ENCODE results near the gene ZSWIM4. TPM values are rescaled to one million over a fixed set of nuclear protein-coding genes. Genes with fewer than 3 reads are reported as not detected.

The ZSWIM4 gene
- total and polyA plus RNA-seq, 2 of the 13 experiments (the other 11 are each of a cell fraction or from before 2014, with no cell fraction given) = 0.33 to 0.86 TPM

DNA sequence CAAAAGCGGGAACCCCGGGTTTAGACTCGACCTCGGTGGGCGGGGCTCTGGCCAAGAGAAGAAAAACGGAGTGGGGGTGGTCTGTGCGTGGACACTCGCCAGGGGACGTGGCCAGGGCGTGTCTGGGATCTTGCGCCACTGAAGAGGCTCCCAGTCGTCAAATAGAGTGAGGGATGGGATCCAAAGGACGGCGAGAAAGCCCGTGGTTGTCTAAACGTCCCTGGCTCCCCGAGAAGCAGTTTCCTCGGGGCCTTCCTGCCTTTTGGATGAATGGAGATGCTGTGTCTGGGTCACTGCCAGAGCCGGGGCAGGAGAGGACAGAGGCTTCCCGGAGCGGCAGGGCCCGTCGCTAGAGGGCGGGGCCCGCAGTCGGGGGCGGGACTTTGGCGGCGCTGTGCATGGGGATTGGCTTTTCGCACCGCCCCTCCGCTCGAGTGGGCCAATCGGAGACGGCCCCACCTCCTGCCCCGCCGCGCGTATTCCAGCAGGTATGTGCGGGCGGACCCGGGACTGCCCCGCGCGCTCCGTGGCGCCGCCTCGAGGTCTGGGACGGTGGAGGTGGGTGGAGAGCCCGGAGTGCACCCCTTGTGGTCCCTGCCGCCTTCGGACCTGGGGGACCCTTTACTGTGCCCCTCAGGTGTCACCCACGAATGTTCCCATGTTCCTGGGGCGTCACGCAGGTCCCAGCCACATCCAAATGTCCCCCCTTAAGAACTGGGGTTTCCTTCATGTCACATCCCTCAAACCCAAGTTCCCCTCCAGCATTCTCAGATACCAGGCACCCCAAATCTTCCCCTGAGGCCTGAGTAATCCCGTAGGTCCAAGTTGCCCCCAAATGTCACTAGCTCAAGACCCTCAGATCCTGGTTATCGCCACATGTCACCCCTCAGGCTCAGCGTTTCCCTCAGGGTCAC lies 38.3 kb downstream of the ZSWIM4 start (continued):
- TF ChIP-seq, protein P1, sequence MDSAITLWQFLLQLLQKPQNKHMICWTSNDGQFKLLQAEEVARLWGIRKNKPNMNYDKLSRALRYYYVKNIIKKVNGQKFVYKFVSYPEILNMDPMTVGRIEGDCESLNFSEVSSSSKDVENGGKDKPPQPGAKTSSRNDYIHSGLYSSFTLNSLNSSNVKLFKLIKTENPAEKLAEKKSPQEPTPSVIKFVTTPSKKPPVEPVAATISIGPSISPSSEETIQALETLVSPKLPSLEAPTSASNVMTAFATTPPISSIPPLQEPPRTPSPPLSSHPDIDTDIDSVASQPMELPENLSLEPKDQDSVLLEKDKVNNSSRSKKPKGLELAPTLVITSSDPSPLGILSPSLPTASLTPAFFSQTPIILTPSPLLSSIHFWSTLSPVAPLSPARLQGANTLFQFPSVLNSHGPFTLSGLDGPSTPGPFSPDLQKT (CRISPR knock-in tag; IDR thresholded peaks at IDR 0.05; ENCODE audit: borderline replicate concordance) = no peak
- TF ChIP-seq FLYWCH1 (CRISPR knock-in tag; IDR thresholded peaks at IDR 0.05) (no peak), BHLHE40 (IDR thresholded peaks at IDR 0.05; ENCODE audit: low read length) (0 out of 2 replicates have a peak, but pooled peaks have one; percentile 9), ZNF24 (IDR thresholded peaks at IDR 0.05) (no peak), RARA (CRISPR knock-in tag; IDR thresholded peaks at IDR 0.05) (no peak; the same call in 1 of the 2 replicates), ZNF550 (CRISPR knock-in tag; IDR thresholded peaks at IDR 0.05; ENCODE audit: borderline replicate concordance) (no peak), ZNF564 (CRISPR knock-in tag; IDR thresholded peaks at IDR 0.05) (no peak), NFYB (CRISPR knock-in tag; IDR thresholded peaks at IDR 0.05) (peak; percentile 99), SRSF1 (optimal IDR thresholded peaks at IDR 0.05; ENCODE audit: low read depth, low read length) (peak; percentile 14), ZNF292 (CRISPR knock-in tag; IDR thresholded peaks at IDR 0.05; ENCODE audit: borderline replicate concordance, low read depth) (no peak), ZNF619 (CRISPR knock-in tag; IDR thresholded peaks at IDR 0.05) (no peak), HOXA3 (CRISPR knock-in tag; IDR thresholded peaks at IDR 0.05) (peak; percentile 50), AGO1 (IDR thresholded peaks at IDR 0.05; ENCODE audit: low read depth, low read length, poor library complexity, severe bottlenecking) (peak; percentile 93), ELF3 (CRISPR knock-in tag; IDR thresholded peaks at IDR 0.05) (peak; percentile 59; the same call in 1 of the 2 replicates), KDM5B (CRISPR knock-in tag; IDR thresholded peaks at IDR 0.05; ENCODE audit: borderline replicate concordance) (peak; percentile 56; the same call in 1 of the 2 replicates), ZNF614 (CRISPR knock-in tag; IDR thresholded peaks at IDR 0.05; ENCODE audit: borderline replicate concordance) (0 out of 2 replicates have a peak, but pooled peaks have one; percentile 32), HOXA9 (CRISPR knock-in tag; IDR thresholded peaks at IDR 0.05; ENCODE audit: borderline replicate concordance) (no peak), ATAD3A (CRISPR knock-in tag; IDR thresholded peaks at IDR 0.05) (no peak), SALL1 (CRISPR knock-in tag; IDR thresholded peaks at IDR 0.05) (peak; percentile 47), ZNF121 (CRISPR knock-in tag; IDR thresholded peaks at IDR 0.05) (0 out of 2 replicates have a peak, but pooled peaks have one; percentile 28)
- TF ChIP-seq, protein P2, sequence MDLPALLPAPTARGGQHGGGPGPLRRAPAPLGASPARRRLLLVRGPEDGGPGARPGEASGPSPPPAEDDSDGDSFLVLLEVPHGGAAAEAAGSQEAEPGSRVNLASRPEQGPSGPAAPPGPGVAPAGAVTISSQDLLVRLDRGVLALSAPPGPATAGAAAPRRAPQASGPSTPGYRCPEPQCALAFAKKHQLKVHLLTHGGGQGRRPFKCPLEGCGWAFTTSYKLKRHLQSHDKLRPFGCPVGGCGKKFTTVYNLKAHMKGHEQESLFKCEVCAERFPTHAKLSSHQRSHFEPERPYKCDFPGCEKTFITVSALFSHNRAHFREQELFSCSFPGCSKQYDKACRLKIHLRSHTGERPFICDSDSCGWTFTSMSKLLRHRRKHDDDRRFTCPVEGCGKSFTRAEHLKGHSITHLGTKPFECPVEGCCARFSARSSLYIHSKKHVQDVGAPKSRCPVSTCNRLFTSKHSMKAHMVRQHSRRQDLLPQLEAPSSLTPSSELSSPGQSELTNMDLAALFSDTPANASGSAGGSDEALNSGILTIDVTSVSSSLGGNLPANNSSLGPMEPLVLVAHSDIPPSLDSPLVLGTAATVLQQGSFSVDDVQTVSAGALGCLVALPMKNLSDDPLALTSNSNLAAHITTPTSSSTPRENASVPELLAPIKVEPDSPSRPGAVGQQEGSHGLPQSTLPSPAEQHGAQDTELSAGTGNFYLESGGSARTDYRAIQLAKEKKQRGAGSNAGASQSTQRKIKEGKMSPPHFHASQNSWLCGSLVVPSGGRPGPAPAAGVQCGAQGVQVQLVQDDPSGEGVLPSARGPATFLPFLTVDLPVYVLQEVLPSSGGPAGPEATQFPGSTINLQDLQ (CRISPR knock-in tag; IDR thresholded peaks at IDR 0.05) = no peak
- TF ChIP-seq, protein P3, sequence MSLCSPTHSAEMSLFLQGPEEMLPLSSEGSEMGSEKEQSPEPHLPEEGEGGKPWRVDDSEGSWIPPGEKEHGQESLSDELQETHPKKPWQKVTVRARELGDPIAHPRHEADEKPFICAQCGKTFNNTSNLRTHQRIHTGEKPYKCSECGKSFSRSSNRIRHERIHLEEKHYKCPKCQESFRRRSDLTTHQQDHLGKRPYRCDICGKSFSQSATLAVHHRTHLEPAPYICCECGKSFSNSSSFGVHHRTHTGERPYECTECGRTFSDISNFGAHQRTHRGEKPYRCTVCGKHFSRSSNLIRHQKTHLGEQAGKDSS (CRISPR knock-in tag; IDR thresholded peaks at IDR 0.05; ENCODE audit: borderline replicate concordance, low read depth) = no peak
- TF ChIP-seq, protein P4, sequence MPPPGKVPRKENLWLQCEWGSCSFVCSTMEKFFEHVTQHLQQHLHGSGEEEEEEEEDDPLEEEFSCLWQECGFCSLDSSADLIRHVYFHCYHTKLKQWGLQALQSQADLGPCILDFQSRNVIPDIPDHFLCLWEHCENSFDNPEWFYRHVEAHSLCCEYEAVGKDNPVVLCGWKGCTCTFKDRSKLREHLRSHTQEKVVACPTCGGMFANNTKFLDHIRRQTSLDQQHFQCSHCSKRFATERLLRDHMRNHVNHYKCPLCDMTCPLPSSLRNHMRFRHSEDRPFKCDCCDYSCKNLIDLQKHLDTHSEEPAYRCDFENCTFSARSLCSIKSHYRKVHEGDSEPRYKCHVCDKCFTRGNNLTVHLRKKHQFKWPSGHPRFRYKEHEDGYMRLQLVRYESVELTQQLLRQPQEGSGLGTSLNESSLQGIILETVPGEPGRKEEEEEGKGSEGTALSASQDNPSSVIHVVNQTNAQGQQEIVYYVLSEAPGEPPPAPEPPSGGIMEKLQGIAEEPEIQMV (CRISPR knock-in tag; IDR thresholded peaks at IDR 0.05; ENCODE audit: low read depth) = 0 out of 2 replicates have a peak, but pooled peaks have one; percentile 34
